ENCODE data around the gene RAPGEF4.

GRCh38 chr2:172953411-172953810, 217.8 kb downstream of the RAPGEF4 start:
- no peak for TF ChIP-seq POLR2A (IDR thresholded peaks at IDR 0.05; ENCODE audit: low read length)
- no peak for TF ChIP-seq GATA1 (IDR thresholded peaks at IDR 0.05; ENCODE audit: low read depth, low read length)

Measured in erythroblast (primary cell).